HG03342 (cell line): Measurements from ENCODE around the gene ACYP2.

Experiments
- ATAC-seq: cut with Tn5 transposase; IDR thresholded peaks from one replicate; pipeline ENCODE4 v1.9.1; 2021; ENCODE audit warnings: mild to moderate bottlenecking, moderate library complexity; ENCODE audit not compliant: unreplicated experiment

ACYP2 gene

DNA sequence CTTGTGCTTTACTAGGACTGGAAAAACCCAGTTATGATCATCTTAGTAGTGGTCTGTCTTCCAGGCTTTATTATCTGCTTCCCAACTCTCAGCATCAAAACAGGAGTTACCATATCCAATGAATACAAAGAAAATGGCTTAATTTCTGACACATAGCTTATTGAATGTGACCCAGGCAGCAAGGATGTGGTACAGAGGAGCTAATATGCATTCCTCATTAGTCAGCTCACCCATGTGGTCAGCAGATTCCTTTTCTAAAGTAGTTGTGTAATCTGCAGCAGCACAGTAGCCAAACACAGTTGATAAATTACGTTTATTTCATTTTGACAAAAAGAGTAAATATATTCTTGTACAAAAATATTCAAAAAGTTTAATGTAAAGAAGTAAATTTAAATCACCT is 97.0 kb downstream of the ACYP2 start:
- ATAC-seq: no peak

DNA sequence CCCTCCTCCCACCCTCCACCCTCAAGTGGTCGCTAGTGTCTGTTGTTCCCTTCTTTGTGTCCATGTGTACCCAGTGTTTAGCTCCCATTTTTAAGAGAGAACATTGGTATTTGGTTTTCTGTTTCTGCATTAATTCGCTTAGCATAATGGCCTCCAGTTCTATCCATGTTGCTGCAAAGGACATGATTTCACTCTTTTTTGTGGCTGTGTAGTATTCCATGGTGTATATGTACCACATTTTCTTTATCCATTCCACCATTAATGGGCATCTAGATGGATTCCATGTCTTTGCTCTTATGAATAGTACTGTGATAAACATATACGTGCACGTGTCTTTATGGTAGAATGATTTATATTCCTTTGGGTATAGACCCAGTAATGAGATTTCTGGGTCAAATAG is 97.7 kb downstream of the ACYP2 start:
- no peak for ATAC-seq

DNA sequence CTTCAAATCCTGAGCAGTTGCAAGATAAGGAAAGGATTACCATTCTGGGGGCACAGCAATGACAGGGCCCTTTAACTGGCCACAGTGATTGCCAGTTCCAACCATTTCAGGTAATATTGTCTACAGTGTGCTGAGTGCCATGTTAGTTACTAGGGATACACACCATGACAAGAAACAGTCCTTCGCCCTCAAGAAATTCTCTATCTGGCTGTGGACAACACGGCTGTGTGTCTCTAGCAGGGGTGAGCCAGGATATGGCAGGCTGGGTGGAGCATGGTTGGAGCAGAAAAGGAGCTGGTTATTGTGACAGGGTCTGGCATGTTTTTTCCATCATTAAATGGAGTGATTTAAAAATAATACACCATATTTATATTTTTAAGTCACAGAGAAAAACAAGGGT is 109.6 kb downstream of the ACYP2 start:
- no peak for ATAC-seq

DNA sequence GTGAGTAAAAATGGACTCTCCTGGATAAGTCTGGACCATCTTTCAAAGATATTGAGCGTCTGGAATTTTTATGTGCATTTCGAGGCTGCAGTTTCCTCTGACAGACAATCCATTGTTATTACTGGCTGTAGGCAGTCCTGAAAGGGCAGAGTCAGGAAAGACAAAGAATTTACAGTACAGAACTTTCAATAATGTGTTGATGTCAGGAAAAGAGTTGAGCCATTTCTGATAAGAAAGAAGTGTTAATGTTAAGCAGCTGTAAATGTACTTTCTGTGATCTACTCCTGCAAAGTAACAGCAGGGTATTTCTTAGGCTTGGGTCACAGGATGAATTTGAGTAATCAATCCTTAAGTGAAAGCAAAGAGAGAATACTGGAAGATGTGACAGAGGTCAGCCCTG is 110.8 kb downstream of the ACYP2 start:
- ATAC-seq: no peak

DNA sequence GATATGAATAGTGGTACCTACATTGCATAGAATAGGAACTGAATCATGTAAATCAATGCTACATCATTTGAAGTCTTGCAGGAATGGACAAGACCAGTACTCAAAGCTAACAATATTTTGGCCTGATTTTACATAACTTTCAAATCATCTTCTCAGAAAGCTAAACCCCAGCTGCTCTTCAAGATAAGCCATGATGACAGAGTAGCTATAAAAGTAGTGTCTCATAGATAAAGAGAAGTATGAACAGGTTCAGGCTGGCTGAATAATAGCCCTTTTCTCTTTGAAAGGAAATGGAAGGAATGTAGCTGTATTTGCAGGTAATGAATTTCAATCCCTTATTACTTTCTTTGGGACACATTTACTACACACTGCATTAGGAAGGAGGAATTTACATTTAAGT is 112.4 kb downstream of the ACYP2 start:
- no peak for ATAC-seq

DNA sequence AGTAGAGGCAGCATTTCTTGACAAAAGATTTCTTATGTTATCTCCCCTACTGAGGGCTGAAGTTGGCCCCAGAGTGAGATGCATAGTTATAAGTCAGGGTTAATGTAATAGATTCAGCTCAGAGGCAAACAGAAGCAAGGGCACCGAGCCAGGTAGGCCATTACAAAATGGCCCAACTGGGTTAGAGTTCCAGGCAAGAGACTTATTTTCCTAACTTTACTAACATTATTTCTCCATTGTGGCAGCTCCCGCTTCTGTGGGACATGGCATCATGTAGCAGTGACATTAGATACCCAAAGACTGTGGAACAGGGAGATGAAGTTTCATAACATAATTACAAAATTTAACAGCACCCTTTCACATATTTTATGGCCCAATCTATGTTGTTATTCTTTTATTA is 113.5 kb downstream of the ACYP2 start:
- no peak for ATAC-seq

DNA sequence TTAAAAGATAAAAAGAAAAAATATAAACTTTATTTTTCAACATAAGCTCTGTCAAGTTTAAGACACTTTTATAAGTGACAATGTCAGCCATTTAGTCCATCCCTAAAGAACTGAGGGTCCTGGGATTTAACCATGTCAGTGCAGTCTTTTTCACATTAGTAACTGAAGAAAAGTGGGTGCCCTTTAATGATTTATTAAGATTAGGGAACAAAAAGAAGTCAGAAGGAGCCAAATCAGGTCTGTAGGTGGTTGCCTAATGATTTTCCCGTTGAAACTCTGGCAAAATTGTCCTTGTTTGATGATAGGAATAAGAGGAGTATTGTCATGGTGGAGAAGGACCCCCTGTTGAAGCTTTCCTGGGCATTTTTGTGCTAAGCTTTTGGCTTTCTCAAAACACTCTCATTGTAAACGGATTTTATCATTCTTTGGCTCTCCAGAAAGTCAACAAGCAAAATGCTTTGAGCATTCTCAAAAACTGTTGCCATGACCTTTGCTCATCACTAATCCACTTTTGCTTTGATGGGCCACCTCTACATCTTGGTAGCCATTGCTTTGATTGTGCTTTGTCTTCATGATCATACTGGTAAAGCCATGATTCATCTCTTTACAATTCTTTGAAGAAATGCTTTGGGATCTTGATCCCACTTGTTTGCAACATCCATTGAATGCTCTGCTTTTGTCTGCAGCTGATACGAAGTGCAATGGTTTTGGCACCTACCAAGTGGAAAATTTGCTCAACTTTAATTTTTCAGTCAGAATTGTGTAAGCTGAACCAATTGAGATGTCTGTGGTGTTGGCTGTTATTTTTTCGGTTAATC is 118.6 kb downstream of the ACYP2 start:
- no peak for ATAC-seq

DNA sequence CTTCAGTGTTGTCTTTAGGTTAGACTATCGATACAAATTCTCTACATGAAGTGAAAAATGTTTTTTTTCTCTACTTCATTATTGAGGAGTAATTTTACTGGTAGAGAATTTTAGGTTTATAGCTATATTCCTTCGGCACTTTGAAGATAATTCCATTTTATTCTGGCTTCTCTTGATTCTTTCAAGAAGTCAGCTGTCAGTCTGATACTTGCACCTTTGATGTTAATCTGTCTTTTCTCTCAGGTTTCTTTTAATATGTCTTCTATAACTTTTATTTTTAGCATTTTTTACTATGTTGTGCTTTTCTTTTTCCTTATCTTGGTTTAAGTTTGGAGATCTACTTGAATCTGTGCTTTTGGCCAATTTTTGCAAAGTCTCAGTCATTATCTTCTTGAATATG is 122.0 kb downstream of the ACYP2 start:
- no peak for ATAC-seq

DNA sequence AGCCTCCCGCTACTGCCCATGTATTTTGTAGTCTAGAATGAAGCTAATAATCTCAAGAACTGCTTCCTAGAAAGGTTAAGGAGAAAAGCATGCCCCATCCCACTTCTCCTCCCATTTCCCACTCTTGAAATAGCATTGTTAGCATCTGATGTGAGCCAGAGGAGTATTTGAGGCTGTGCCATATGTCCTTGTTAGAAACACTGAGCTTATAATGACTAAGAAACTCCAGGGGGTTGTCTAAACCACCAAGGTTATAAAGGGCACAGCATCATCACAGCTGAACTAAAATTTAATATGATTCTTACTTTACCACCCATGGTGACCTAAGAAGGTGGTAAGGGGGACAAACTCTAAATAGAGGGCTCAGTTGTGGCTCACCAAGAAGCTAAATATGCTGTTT is 124.0 kb downstream of the ACYP2 start:
- ATAC-seq: no peak

DNA sequence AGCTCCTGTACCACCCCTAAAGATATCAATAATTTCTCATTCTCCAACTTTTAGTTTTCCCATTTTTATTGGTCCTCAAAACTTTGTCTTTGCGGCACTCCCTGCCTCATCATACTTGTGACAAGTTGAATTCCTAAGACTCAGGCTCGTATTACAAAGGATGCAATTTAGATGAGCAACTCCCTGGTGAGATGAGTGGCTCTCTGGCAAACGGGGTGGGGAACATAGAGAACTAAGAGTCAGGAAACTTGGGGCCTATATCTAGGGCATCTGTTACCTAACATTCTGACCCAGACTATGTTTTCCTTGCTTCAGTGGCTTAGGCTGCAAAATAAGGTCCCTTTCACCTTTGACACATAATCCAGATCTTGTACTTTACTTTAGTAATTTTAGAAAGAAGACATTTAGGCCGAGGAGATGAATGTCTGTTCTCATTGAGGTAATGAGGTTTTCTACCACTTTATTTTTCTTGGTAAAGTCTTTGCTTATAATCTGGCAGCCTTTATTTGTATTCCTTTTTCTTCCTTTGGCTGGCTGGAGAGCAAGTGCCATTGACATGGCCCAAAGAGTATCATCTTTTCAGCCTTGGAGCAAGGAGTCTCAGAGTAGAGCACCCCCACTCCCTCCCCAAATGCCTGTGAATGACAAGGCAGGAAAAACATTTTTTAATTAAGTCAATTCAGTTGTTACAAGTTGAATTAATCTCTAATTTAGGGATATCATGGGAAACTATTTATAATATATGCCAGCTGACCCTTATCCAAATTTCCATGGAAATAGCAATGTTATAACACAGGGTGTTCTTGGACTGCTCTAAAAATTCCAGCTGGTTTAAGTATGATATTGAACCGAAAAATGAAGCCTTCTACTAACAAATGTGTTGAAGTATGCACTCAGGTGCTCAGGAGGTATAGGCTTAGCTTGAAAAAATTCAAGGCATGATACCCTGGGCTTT is 125.4 kb downstream of the ACYP2 start:
- ATAC-seq: no peak

DNA sequence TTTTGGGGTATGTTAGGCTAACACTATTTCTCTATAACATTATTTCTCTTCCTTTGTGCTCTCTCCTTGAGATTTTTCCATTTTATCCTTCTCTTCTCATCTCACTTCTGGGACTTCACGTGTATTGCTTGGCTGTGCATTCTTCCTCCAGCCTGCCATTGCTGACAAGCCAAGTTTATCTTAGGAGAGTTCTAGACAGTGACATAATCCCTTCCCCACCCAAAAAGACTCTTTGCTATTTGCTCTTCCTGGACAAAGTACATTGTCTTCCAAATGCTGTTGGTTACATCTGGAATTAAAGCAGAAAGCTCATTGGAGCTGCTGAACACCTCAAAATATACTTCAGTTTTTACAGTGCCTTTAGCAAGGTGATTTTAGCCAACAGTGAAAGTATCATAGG is 131.7 kb downstream of the ACYP2 start:
- no peak for ATAC-seq

DNA sequence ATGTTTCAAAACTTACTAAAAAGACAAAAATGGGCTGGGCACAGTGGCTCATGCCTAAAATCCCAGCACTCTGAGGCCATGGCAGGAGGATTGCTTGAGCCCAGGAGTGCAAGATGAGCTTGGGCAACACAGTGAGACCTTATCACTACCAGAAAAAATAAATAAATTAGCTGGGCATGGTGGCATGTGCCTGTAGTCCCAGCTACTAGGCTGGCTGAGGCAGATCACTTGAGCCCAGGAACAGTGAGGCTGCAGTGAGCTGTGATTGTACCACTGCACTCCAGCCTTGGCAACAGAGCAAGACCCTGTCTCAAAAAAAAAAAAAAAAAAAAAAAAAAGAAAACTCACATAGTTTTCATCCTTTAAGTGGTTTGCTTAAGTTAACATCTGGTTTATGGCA is 134.2 kb downstream of the ACYP2 start:
- no peak for ATAC-seq

DNA sequence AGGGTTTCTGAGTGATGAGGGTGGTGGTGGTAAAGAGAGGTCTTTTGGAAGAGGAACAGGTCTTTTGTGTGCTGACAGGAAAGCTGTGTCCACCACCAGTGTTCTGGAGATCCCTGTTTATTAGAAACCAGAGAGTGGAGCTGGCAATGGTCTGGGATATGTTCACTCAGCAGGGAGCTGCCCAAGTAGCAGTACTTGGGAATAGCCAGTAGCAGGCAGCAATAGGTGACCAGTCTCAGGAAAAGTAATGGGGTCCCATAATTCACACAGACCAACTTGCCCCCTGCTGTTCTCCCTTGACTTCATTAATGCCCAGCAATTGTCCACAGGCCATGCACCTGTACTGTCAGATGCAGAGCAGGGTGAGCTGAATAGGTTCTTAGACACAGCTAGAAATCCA is 138.8 kb downstream of the ACYP2 start:
- ATAC-seq: no peak

DNA sequence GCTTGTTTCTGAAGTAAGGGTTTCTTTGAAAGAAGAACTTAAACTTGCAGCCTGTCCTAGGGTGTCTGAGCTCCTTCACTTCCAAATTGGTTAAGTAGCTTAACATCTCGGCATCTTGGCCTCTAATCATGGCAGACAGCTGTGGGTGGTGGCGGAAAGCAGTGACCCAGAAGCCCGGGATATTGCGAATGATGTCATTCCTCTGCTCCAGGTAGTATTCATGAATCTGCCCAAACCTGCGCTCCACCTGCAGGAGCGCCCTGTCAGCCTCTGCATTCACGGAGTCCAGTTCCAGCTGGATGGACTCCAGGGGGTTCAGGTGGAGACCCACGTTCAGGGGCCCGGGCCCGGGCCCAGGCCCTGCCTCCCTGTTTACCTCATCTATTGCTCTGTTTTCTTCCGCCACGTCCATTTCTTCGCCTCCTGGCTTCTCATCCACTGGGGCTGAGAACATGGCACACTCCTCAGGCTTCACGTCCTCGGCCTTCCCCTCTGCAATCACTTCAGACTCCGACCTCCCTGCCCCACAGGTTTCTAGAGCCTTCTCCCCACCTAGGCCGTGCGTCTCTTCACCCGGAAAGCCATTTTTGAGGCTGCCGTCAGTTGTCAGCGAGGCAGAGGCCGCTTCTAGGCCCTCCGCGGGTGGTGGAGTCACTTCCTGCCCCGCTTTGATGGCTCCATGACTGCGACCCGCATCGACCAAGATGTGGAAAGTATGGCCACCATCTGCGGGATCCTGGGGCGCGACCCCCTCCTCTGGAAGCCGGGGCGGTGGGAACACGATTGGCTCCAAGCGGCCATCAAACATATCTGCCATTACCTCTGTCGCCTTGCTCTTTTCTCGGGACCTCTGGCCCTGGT is 140.0 kb downstream of the ACYP2 start:
- no peak for ATAC-seq

DNA sequence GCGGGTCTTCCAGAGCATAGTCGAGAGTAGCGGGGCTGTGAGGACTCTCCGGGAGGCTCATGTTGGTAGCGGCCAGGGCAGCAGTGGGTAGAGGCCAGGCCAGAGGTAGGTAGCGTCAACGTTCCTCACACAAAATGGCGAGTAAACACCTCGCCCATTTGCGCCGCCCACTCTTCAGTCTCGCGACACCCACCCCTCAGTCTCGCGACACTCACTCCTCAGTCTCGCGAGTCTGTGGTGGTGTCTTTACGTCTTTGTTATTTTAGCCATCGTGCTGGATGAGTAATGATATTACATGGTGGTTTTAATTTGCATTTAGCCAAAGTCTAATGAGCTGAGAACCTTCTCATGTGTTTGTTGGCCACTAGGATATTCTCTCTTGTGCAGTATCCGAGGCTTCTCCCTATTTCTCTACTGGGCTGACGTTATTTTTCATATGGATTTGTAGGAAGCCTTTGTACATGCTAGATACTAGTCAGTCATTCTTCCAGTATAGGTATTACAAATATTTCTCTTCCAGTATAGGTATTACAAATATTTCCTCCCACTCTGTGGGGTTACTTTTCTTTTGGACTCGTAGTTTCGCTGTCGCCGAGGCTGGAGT is 140.8 kb downstream of the ACYP2 start, which contains the start of gene TSPYL6:
TSS of gene TSPYL6 (minus strand) at position 139 of the 604 bp plus-strand sequence. CDS start at position 61, 78 bp downstream.
- ATAC-seq: no peak

DNA sequence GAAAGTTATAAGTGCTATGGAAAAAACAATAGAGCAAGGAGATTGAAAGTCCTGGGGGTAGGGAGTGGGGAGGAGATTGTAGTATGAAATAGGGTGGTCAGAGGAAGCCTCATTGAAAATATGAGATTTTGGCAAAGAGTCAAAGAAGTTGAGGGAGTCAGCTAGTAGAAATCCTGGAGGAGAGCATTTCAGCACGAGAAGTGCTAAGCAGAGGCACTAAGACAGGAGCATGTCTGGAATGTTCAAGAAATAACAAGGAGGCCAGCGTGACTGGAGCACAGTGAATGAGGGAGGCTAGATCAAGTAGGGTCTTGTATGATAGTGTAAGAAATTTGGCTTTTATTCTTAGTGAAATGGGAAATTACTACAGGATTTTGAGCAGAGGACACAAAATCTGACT is 142.8 kb downstream of the ACYP2 start:
- ATAC-seq: no peak

DNA sequence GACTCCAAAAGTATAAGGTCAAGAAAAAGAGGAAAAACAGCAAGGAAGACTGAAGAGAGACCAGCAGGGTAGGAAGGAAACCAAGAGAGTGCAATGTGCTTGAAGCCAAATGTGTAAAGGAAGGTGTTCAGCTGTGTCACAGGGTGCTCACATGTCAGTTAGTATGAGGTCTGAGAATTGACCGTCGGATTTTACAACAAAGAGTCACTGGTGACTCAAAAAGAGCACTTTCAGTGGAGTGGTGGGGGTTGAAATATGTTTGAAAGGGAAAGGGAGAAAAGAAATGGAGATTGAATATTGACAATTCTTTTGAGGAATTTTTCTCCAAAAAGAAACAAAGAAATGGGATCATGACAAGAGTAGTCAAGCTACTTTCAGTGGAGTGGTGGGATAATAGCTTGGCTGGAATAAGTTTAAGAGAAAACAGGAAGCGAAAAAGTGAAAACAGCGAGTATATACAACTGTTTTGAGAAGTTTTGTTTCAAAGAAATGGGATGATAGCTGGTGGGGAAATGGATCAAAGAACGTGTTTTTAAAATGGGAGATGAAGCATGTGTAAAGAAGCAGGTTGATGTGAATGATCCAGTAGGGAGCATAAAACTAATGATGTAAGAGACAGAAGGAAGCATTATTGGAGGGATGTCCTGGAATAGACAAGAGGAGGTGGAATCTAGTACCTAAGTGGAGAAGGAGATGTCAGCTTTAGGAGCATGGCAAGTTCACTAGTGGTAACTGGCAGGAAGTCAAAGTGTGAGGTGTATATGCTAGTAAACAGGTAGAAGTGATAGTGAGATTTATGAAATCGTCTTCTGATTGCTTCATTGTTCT is 144.2 kb downstream of the ACYP2 start:
- ATAC-seq: peak; percentile 84

DNA sequence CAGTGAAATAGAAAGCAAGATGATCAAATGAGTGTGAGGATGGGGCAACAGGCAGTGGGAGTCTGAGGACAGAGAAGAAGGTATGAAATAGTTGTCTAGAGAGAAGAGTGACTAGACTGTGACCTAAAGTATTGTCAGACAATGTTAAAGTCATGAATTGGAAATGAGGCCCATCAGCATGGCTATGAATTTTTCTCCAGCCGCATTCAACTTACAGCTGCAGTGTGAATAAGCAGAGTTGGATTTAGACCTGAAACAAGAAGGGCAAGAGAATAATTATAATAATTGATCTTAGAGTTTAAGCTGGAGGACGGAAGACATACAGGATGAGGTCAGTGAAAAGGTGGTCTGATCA is 144.8 kb downstream of the ACYP2 start:
- no peak for ATAC-seq

DNA sequence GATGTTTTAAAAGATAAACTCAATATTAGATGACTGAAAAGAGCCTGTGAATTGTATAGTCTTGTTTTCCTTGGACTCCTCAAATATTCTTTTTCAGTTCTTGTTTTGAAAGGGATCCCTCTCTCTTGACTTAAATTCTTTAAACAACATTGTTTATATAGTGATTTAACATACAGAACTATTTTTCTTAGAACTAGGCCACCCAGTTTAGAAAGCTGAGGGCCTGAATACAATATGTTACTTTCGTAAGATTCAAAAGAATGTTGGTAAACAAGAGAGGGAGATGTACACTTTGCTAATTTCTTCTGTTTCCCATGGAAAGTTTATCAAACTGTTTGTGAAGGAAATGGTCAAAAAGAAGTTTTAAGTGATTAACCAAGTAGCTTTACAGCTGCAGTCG is 146.1 kb downstream of the ACYP2 start:
- no peak for ATAC-seq
